Thyroid gland (tissue), 4 donors: Measurements from ENCODE around the gene ZC3H15. TPM values are rescaled to one million over a fixed set of nuclear protein-coding genes. Genes with fewer than 3 reads are reported as not detected.

ENCODE experiments used
- DNase-seq, 2 donors: peaks; one replicate each; pipeline ENCODE4 v3.0.0-alpha.2; 2019
- H3K27ac ChIP-seq, 3 donors: fragments of 200-600 bp; sonication (generic); 1 replicate in 2 of 3; 2 replicates in 1 of 3; pipeline ENCODE4 v1.5.1; 2016 to 2019; ENCODE audit warnings: mild to moderate bottlenecking in 1 of 3, moderate library complexity in 1 of 3
- H3K27me3 ChIP-seq: fragments of 200-600 bp; sonication (generic); one replicate; pipeline ENCODE4 v1.5.1; 2019
- H3K36me3 ChIP-seq, 2 donors: fragments of 200-600 bp; sonication (generic); one replicate each; pipeline ENCODE4 v1.5.1; 2016 to 2019
- H3K4me1 ChIP-seq, 2 donors: fragments of 200-600 bp; sonication (generic); one replicate each; pipeline ENCODE4 v1.5.1; 2017 to 2019
- H3K4me3 ChIP-seq, 3 donors: fragments of 200-600 bp; sonication (generic); replicated peaks in 1 of 3; 1 replicate in 2 of 3; 2 replicates in 1 of 3; pipeline ENCODE4 v1.5.1; 2016; ENCODE audit warnings: mild to moderate bottlenecking in 1 of 3
- H3K9me3 ChIP-seq: fragments of 200-600 bp; sonication (generic); one replicate; pipeline ENCODE4 v1.5.1; 2017
- POLR2A ChIP-seq, 2 donors: fragments of 450-650 bp; IDR thresholded peaks; one replicate each; pipeline ENCODE4 v1.6.1; 2017; ENCODE audit warnings: antibody characterized with exemption in 2 of 2, mild to moderate bottlenecking in 2 of 2, moderate library complexity in 1 of 2
- WGBS, 2 donors: methylation state at CpG; one replicate each; pipeline ENCODE4 v1.1.5; 2017; 5-methylcytosine and 5-hydroxymethylcytosine counted together
- intact Hi-C: fragments of 100-400 bp; cut with DNase I; formaldehyde crosslinking; loops from one replicate; pipeline ENCODE4 v1.15.1; 2023
- total RNA-seq, 4 donors: library from RNA; depleted of rRNA; stranded (reverse); fragments of >200 nt; gene quantifications; one replicate each; pipeline ENCODE4 v1.2.3, GENCODE V29; 2016
- TF ChIP-seq, protein P1 (sequence below), 6 experiments: fragments of 200-600 bp in 3 of 6; fragments of 450-650 bp in 3 of 6; sonication (generic) in 3 of 6; IDR thresholded peaks; one replicate each; pipeline ENCODE4 v1.5.1; 2016 to 2019; ENCODE audit warnings: antibody characterized with exemption in 6 of 6, mild to moderate bottlenecking in 2 of 6, inconsistent platforms in 1 of 6, moderate library complexity in 1 of 6

ZC3H15 gene
- total RNA-seq, 4 donors from 2014 or later, result 56.1 to 74.8 (median 67.5) TPM

DNA sequence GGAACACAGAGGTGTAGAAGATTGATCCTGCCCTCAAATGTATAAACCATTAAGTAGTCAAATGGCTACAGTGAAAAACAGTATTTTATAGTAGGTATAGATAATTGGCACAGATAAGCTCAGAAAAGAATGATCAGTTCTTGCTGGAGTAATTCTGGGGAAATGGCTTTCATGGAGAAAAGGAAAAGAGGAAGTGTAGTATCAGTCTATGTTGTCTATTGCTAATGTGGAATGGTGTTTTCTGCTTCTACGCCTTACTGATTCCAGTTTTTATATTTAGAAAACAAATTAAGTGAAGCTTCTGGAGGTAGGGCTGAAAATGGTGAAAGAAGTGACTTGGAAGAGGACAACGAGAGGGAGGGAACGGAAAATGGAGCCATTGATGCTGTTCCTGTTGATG lies 22.2 kb downstream of the ZC3H15 start:
- intact Hi-C loops, result loop anchor here (5.0 kb wide), 1 partner anchor 134 kb away; no protein-coding TSS in a partner anchor

DNA sequence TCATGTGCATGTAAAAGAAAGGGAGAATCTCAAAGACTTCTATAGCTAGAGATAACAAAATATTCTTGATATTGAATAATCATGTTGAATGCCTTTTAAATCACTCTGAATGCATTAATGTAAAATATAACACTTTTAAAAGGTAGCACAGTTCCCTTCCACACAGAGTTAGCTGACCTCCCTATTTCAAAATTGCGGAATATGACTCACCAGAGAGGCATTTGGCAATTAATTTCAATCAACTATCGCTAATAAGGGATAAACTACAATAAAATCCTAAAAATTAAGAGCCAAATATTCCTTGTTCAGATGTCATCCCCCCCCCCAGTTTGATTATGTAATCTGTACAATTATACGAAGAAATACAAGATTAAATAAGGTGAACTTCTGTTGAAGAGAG lies 29.3 kb downstream of the ZC3H15 start:
- Histone ChIP-seq H3K4me1 (peaks cover 25% of the 10 kb centered on the region in 2 donors), H3K4me3 (no peak overlapping the region), H3K27me3 (no peaks in the 10 kb centered on the region), H3K9me3 (no peaks in the 10 kb centered on the region), H3K27ac (no peak overlapping the region), H3K36me3 (no peaks in the 10 kb centered on the region)
- no peak for TF ChIP-seq POLR2A (IDR thresholded peaks at IDR 0.05)
- TF ChIP-seq, protein P1, sequence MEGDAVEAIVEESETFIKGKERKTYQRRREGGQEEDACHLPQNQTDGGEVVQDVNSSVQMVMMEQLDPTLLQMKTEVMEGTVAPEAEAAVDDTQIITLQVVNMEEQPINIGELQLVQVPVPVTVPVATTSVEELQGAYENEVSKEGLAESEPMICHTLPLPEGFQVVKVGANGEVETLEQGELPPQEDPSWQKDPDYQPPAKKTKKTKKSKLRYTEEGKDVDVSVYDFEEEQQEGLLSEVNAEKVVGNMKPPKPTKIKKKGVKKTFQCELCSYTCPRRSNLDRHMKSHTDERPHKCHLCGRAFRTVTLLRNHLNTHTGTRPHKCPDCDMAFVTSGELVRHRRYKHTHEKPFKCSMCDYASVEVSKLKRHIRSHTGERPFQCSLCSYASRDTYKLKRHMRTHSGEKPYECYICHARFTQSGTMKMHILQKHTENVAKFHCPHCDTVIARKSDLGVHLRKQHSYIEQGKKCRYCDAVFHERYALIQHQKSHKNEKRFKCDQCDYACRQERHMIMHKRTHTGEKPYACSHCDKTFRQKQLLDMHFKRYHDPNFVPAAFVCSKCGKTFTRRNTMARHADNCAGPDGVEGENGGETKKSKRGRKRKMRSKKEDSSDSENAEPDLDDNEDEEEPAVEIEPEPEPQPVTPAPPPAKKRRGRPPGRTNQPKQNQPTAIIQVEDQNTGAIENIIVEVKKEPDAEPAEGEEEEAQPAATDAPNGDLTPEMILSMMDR (IDR thresholded peaks at IDR 0.05), result no peak
- DNase-seq, result no peak
- 93 to 95% methylated on average over 3 of the region's 3 CpGs for WGBS, 2 donors
- intact Hi-C loops, result no loop called here

More for the DNA sequence above, 22.2 kb downstream of the ZC3H15 start:
- Histone ChIP-seq H3K9me3 (no peaks in the 10 kb centered on the region), H3K4me3 (no peak overlapping the region), H3K36me3 (peaks cover 0 to 7% of the 10 kb centered on the region in 2 donors), H3K27ac (peak overlapping the region in 1 of 3 donors; percentile 7), H3K27me3 (no peaks in the 10 kb centered on the region), H3K4me1 (peaks cover 0 to 7% of the 10 kb centered on the region in 2 donors)
- DNase-seq, result no peak
- no peak for TF ChIP-seq POLR2A (IDR thresholded peaks at IDR 0.05)
- TF ChIP-seq, protein P1 (IDR thresholded peaks at IDR 0.05), result no peak
- WGBS, 2 donors, result 94 to 97% methylated on average over 3 of the region's 3 CpGs

DNA sequence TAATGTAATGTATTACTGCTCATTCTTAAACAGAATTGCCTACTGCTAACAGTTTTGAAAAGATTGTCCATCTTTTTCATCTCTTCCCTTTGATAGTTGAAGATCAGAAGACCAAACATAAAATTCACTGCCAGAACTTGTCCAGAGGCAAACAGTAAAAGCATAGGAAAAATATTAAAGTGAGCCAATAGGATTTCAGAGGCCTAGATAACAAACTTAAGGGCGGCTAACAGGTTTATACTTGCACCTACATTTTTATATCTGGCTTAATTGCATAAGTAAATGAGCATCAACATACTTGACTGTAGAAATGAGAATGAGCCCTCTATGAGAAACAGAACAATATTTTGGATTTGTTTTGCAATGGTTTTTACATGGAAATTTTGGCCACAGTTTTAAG lies 30.3 kb downstream of the ZC3H15 start:
- WGBS, 2 donors, result 92 to 97% methylated on average over 1 of the region's 1 CpG
- TF ChIP-seq POLR2A (IDR thresholded peaks at IDR 0.05), result no peak
- TF ChIP-seq, protein P1 (IDR thresholded peaks at IDR 0.05), result no peak

DNA sequence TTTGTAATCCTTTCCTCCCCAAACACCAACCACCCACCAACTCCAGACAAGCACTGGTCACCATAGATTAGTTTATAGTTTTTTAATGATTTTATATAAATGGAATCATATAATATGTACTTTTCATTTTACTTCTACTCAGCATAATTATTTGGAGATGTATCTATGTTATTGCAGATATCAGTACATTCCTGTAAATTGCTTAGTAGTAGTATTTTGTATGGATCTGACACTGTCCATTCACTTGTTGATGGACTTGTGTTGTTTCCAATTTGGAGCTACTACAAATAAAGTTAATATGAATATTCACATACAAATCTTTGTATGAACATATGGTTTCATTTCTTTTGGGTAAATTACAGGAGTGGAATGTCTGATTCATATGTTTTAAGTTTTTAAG lies 31.0 kb downstream of the ZC3H15 start:
- H3K27me3 ChIP-seq, result no peaks in the 10 kb centered on the region
- TF ChIP-seq, protein P1 (IDR thresholded peaks at IDR 0.05), result no peak
- no peak for TF ChIP-seq POLR2A (IDR thresholded peaks at IDR 0.05)
- H3K4me3 ChIP-seq, result no peak overlapping the region
- intact Hi-C loops, result no loop called here
- no peak for DNase-seq
- peak overlapping the region in 1 of 3 donors; percentile 80 for H3K27ac ChIP-seq
- H3K36me3 ChIP-seq, result no peaks in the 10 kb centered on the region
- H3K4me1 ChIP-seq, result peaks cover 26 to 32% of the 10 kb centered on the region in 2 donors
- no peaks in the 10 kb centered on the region for H3K9me3 ChIP-seq

More for the DNA sequence above, 30.3 kb downstream of the ZC3H15 start:
- H3K4me3 ChIP-seq, result no peak overlapping the region
- H3K9me3 ChIP-seq, result no peaks in the 10 kb centered on the region
- peaks cover 25 to 32% of the 10 kb centered on the region in 2 donors for H3K4me1 ChIP-seq
- H3K27ac ChIP-seq, result no peak overlapping the region
- H3K36me3 ChIP-seq, result no peaks in the 10 kb centered on the region
- intact Hi-C loops, result no loop called here
- H3K27me3 ChIP-seq, result no peaks in the 10 kb centered on the region
- DNase-seq, result no peak

DNA sequence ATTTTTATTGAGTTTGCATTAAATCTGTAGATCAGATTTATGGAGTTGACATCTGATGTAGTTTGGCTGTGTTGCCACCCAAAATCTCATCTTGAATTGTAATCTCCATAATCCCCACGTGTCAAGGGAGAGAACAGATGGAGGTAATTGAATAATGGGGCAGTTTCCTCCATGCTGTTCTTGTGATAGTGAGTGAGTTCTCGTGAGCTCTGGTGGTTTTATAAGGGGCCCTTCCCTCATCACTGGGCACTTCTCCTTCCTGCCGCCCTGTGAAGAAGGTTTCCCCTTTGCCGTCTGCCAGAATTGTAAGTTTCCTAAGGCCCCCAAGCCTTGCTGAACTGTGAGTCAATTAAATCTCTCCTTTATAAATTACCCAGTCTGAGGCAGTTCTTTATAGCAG lies 32.2 kb downstream of the ZC3H15 start:
- no peaks in the 10 kb centered on the region for H3K27me3 ChIP-seq
- intact Hi-C loops, result no loop called here
- DNase-seq, result no peak
- no peak overlapping the region for H3K4me3 ChIP-seq
- H3K9me3 ChIP-seq, result no peaks in the 10 kb centered on the region
- H3K36me3 ChIP-seq, result no peaks in the 10 kb centered on the region
- peak in 1 of 2 donors; percentile 13 for TF ChIP-seq POLR2A (IDR thresholded peaks at IDR 0.05)
- TF ChIP-seq, protein P1 (IDR thresholded peaks at IDR 0.05), result no peak
- H3K27ac ChIP-seq, result peak overlapping the region; percentile 50 to 83 (median 80)
- peaks cover 36% of the 10 kb centered on the region in 2 donors for H3K4me1 ChIP-seq
- WGBS, 2 donors, result 58 to 64% methylated on average over 4 of the region's 4 CpGs
